H1 (cell line): ENCODE data around the gene RUNX1. TPM values are rescaled to one million over a fixed set of nuclear protein-coding genes. Genes with fewer than 3 reads are reported as not detected.

Experiments used
- CTCF ChIA-PET: fragments of 300-600 bp; sonication (Branson Sonifier 250); formaldehyde crosslinking; loops from one replicate; lab custom pipeline; 2021; ENCODE audit not compliant: partially characterized antibody; lab: Charles Lee
- POLR2A ChIA-PET: fragments of 300-600 bp; sonication (Branson Sonifier 250); formaldehyde crosslinking; loops from one replicate; lab custom pipeline; 2021; ENCODE audit warnings: inconsistent platforms; ENCODE audit not compliant: partially characterized antibody; lab: Charles Lee
- DNase-seq, 2 experiments: peaks; one replicate each; pipeline versions ENCODE4 v3.0.0 to v3.0.0-alpha.2; 2010 to 2022; ENCODE audit warnings: low spot score in 2 of 2, low read depth in 1 of 2, mixed read lengths in 1 of 2
- FAIRE-seq: peaks from 2 replicates; lab custom pipeline; 2011; peaks lifted over from hg19 to GRCh38; lab: Jason Lieb, UNC
- H2AFZ ChIP-seq: 2 replicates; pipeline ENCODE4 v1.8.1; 2012; ENCODE audit warnings: low read length, inconsistent platforms
- H2AK5ac ChIP-seq: 2 replicates; pipeline ENCODE4 v1.6.1; 2013; ENCODE audit warnings: low read depth, low read length
- H2BK120ac ChIP-seq: replicated peaks from 2 replicates; pipeline ENCODE3; 2013; ENCODE audit warnings: low read depth, low read length, inconsistent platforms
- H2BK12ac ChIP-seq: 2 replicates; pipeline ENCODE4 v1.6.1; 2013; ENCODE audit warnings: low read depth, low read length
- H2BK15ac ChIP-seq: 2 replicates; pipeline ENCODE4 v1.6.1; 2013; ENCODE audit warnings: low read length
- H2BK20ac ChIP-seq: 2 replicates; pipeline ENCODE4 v1.6.1; 2013; ENCODE audit warnings: low read length
- H2BK5ac ChIP-seq: 2 replicates; pipeline ENCODE4 v1.6.1; 2013; ENCODE audit warnings: low read depth, low read length
- H3K14ac ChIP-seq: 2 replicates; pipeline ENCODE4 v1.6.1; 2013; ENCODE audit warnings: inconsistent platforms; ENCODE audit not compliant: insufficient read length
- H3K18ac ChIP-seq: 2 replicates; pipeline ENCODE4 v1.6.1; 2013; ENCODE audit warnings: low read length; ENCODE audit errors: extremely low read depth
- H3K23ac ChIP-seq: 2 replicates; pipeline ENCODE4 v1.6.1; 2013; ENCODE audit warnings: inconsistent platforms; ENCODE audit not compliant: insufficient read length
- H3K23me2 ChIP-seq: 2 replicates; pipeline ENCODE4 v1.6.1; 2013; ENCODE audit warnings: low read depth, low read length
- H3K27ac ChIP-seq: 2 replicates; pipeline ENCODE4 v1.6.1; 2011; ENCODE audit warnings: low read depth, low read length, inconsistent platforms
- H3K27me3 ChIP-seq, 4 experiments: replicated peaks in 1 of 4; 1 replicate in 1 of 4; 2 replicates in 3 of 4; pipeline versions ENCODE4 v1.6.1 to v1.8.1; 2011 to 2013; ENCODE audit warnings: low read length in 3 of 4, mild to moderate bottlenecking in 3 of 4, inconsistent platforms in 2 of 4, mixed read lengths in 2 of 4, moderate library complexity in 1 of 4; ENCODE audit not compliant: control insufficient read depth in 3 of 4, insufficient read depth in 3 of 4; ENCODE audit errors: extremely low read depth in 1 of 4
- H3K36me3 ChIP-seq, 4 experiments: 2 replicates each; pipeline versions ENCODE4 v1.6.1 to v1.8.1; 2011 to 2013; ENCODE audit warnings: mild to moderate bottlenecking in 4 of 4, low read length in 3 of 4, moderate library complexity in 2 of 4, control low read depth in 1 of 4, inconsistent platforms in 1 of 4; ENCODE audit not compliant: insufficient read depth in 4 of 4, control insufficient read depth in 2 of 4
- H3K4ac ChIP-seq: replicated peaks from 2 replicates; pipeline ENCODE3; 2013; ENCODE audit warnings: low read length, low read depth, mixed read lengths, inconsistent platforms; ENCODE audit not compliant: insufficient read length
- H3K4me1 ChIP-seq, 4 experiments: replicated peaks in 1 of 4; 1 replicate in 1 of 4; 2 replicates in 3 of 4; pipeline versions ENCODE4 v1.6.1 to v1.8.1; 2011 to 2013; ENCODE audit warnings: low read length in 3 of 4, inconsistent platforms in 2 of 4, mixed read lengths in 1 of 4; ENCODE audit not compliant: insufficient read depth in 4 of 4, control insufficient read depth in 3 of 4
- H3K4me2 ChIP-seq, 2 experiments: 2 replicates each; pipeline versions ENCODE4 v1.6.1 to v1.8.1; 2011 to 2013; ENCODE audit warnings: low read depth in 2 of 2, low read length in 2 of 2, control low read depth in 1 of 2, inconsistent platforms in 1 of 2, mild to moderate bottlenecking in 1 of 2; ENCODE audit not compliant: insufficient read depth in 1 of 2
- H3K4me3 ChIP-seq, 4 experiments: fragments of 200-600, 300-600 bp in 1 of 4; sonication (generic), shearing (Covaris generic), sonication (Bioruptor Twin) in 1 of 4; 2 replicates each; pipeline versions ENCODE4 v1.5.1 to v1.8.1; 2011 to 2016; ENCODE audit warnings: low read length in 4 of 4, low read depth in 3 of 4, control low read depth in 2 of 4, inconsistent platforms in 2 of 4, mild to moderate bottlenecking in 2 of 4, mixed read lengths in 1 of 4, moderate library complexity in 1 of 4; ENCODE audit not compliant: insufficient read depth in 2 of 4; ENCODE audit errors: extremely low read depth in 1 of 4
- H3K56ac ChIP-seq: replicated peaks from 2 replicates; pipeline ENCODE3; 2013; ENCODE audit warnings: low read depth, mild to moderate bottlenecking, mixed read lengths, low read length, inconsistent platforms; ENCODE audit not compliant: insufficient read length
- H3K79me1 ChIP-seq: 2 replicates; pipeline ENCODE4 v1.6.1; 2013; ENCODE audit warnings: low read depth, low read length, control low read depth
- H3K79me2 ChIP-seq, 2 experiments: 2 replicates each; pipeline versions ENCODE4 v1.6.1 to v1.8.1; 2012 to 2013; ENCODE audit warnings: low read length in 2 of 2, mild to moderate bottlenecking in 2 of 2, inconsistent platforms in 1 of 2; ENCODE audit not compliant: insufficient read depth in 2 of 2, control insufficient read depth in 1 of 2
- H3K9ac ChIP-seq, 4 experiments: replicated peaks in 1 of 4; 1 replicate in 1 of 4; 2 replicates in 3 of 4; pipeline versions ENCODE4 v1.6.1 to v1.8.1; 2011 to 2013; ENCODE audit warnings: low read depth in 3 of 4, low read length in 3 of 4, control low read depth in 2 of 4, mild to moderate bottlenecking in 2 of 4, moderate library complexity in 2 of 4, inconsistent platforms in 1 of 4; ENCODE audit errors: extremely low read depth in 1 of 4
- H3K9me3 ChIP-seq, 2 experiments: 2 replicates each; pipeline versions ENCODE4 v1.6.1 to v1.8.1; 2012 to 2013; ENCODE audit warnings: mild to moderate bottlenecking in 2 of 2, moderate library complexity in 2 of 2, control low read depth in 1 of 2, inconsistent platforms in 1 of 2, low read depth in 1 of 2, low read length in 1 of 2, mixed read lengths in 1 of 2; ENCODE audit not compliant: insufficient read depth in 2 of 2
- H4K20me1 ChIP-seq, 2 experiments: replicated peaks in 1 of 2; 2 replicates each; pipeline versions ENCODE3 to v1.8.1; 2011 to 2013; ENCODE audit warnings: inconsistent platforms in 2 of 2, low read length in 2 of 2, mild to moderate bottlenecking in 1 of 2; ENCODE audit not compliant: insufficient read depth in 2 of 2, control insufficient read depth in 1 of 2
- H4K5ac ChIP-seq: 2 replicates; pipeline ENCODE4 v1.6.1; 2013; ENCODE audit warnings: low read length, low read depth, mixed read lengths, inconsistent platforms; ENCODE audit not compliant: insufficient read length
- H4K8ac ChIP-seq: 2 replicates; pipeline ENCODE4 v1.8.0; 2013; ENCODE audit warnings: mild to moderate bottlenecking, moderate library complexity, low read length, inconsistent platforms; ENCODE audit not compliant: insufficient read depth; ENCODE audit errors: extremely low read depth
- H4K91ac ChIP-seq: replicated peaks from 2 replicates; pipeline ENCODE3; 2013; ENCODE audit warnings: low read length, mixed read lengths, inconsistent platforms; ENCODE audit not compliant: insufficient read length
- CBX8 ChIP-seq: fragments of 300-800, 300-1000 bp; sonication (generic); IDR thresholded peaks from 2 replicates; pipeline ENCODE4 v1.7.1; 2016; ENCODE audit warnings: low read depth, low read length, borderline replicate concordance
- EZH2 ChIP-seq: fragments of 200-600 bp; sonication (generic); IDR thresholded peaks from 2 replicates; pipeline ENCODE4 v1.7.1; 2012; ENCODE audit warnings: low read depth, mild to moderate bottlenecking, moderate library complexity, low read length, inconsistent platforms; ENCODE audit not compliant: severe bottlenecking
- GABPA ChIP-seq: IDR thresholded peaks from 2 replicates; pipeline ENCODE4 v1.6.1; 2011; ENCODE audit warnings: mild to moderate bottlenecking, low read length, moderate library complexity, borderline replicate concordance; ENCODE audit not compliant: insufficient read depth
- HDAC6 ChIP-seq: IDR thresholded peaks from one replicate; pipeline ENCODE4 v1.7.1; 2012; ENCODE audit warnings: low read depth, mild to moderate bottlenecking, inconsistent platforms, low read length, moderate library complexity
- JUND ChIP-seq: IDR thresholded peaks from 2 replicates; pipeline ENCODE4 v1.6.1; 2011; ENCODE audit warnings: mild to moderate bottlenecking, improper control_type of control experiment, low read length
- RAD21 ChIP-seq, 2 experiments: IDR thresholded peaks in 1 of 2; conservative IDR thresholded peaks in 1 of 2; 2 replicates each; pipeline ENCODE4 v1.6.1; 2011; ENCODE audit warnings: low read depth in 2 of 2, low read length in 2 of 2, improper control_type of control experiment in 1 of 2, inconsistent platforms in 1 of 2, mild to moderate bottlenecking in 1 of 2, moderate library complexity in 1 of 2
- SP1 ChIP-seq: IDR thresholded peaks from 2 replicates; pipeline ENCODE4 v1.6.1; 2011; ENCODE audit warnings: low read depth, low read length
- TAF7 ChIP-seq: optimal IDR thresholded peaks from 2 replicates; pipeline ENCODE3; 2011; ENCODE audit warnings: low read depth, mild to moderate bottlenecking, inconsistent platforms, low read length, moderate library complexity, borderline replicate concordance
- TBP ChIP-seq: IDR thresholded peaks from 2 replicates; pipeline ENCODE4 v1.6.1; 2011; ENCODE audit warnings: low read depth, low read length, improper control_type of control experiment
- WGBS, 2 experiments: shearing (Covaris generic) in 1 of 2; methylation state at CpG; one replicate each; pipeline versions ENCODE4 v1.1.6 to v1.1.7; 2013 to 2015; ENCODE audit warnings: low lambda C conversion rate in 2 of 2, mixed read lengths in 2 of 2, inconsistent platforms in 1 of 2, low coverage in 1 of 2, missing lambda C conversion rate in 1 of 2; ENCODE audit not compliant: insufficient replicate concordance in 2 of 2, insufficient coverage in 1 of 2, insufficient read length in 1 of 2; ENCODE audit errors: extremely low coverage in 1 of 2, missing lambda C conversion rate in 1 of 2; 5-methylcytosine and 5-hydroxymethylcytosine counted together
- polyA plus RNA-seq, 7 experiments: library from polyadenylated mRNA; depleted of rRNA in 3 of 7; stranded (reverse) in 5 of 7; unstranded in 2 of 7; fragments of >200 nt in 5 of 7; fragments of 200-250 nt in 2 of 7; gene quantifications; 1 replicate in 5 of 7; 2 replicates in 1 of 7; 4 replicates in 1 of 7; pipeline versions ENCODE4 v1.2.1 to v1.2.3, GENCODE V29; 2011 to 2013; ENCODE audit warnings: missing spikeins in 2 of 7, mixed read lengths in 2 of 7
- total RNA-seq: library from RNA; stranded (reverse); fragmentation: NEBNext Ultra II Directional; extraction: Animal tissue kit (Norgen Biotek cat#: 25700); gene quantifications from 2 replicates; pipeline ENCODE4 v1.2.1, GENCODE V29; 2021
- TF ChIP-seq, protein P1 (sequence below): IDR thresholded peaks from 2 replicates; pipeline ENCODE4 v1.6.1; 2011; ENCODE audit warnings: low read length, improper control_type of control experiment
- TF ChIP-seq, protein P2 (sequence below): IDR thresholded peaks from 2 replicates; pipeline ENCODE4 v1.6.1; 2012; ENCODE audit warnings: inconsistent platforms
- TF ChIP-seq, protein P3 (sequence below): IDR thresholded peaks from 2 replicates; pipeline ENCODE4 v1.6.1; 2012; ENCODE audit warnings: inconsistent platforms

Gene RUNX1
- total and polyA plus RNA-seq, 2 of the 8 experiments (the other 6 are each of a cell fraction or from before 2014, with no cell fraction given) = 0.20 to 0.60 TPM

DNA sequence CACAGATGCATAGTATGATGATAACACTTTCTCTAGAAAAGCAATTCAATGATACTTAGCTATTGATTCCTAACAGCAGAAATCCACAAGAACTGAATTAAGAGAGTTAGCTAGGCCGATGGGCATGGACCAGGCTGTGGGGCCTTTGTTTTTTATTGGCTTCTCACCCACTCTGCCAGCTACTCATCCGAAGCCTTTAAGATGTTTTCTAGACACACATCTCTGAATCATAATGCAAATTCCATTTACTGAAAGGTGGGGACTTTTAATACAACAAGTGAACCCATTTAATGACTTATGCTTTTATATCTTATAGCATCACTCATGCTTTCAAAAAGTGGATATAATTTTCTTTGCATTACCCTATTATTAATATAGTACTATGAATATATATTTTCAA is 170.2 kb downstream of the RUNX1 start:
- Histone ChIP-seq H3K36me3 (no peaks in the 10 kb centered on the region), H2BK5ac (no peak overlapping the region), H4K20me1 (peaks cover 0 to 2% of the 10 kb centered on the region in 2 experiments), H3K4me3 (no peak overlapping the region), H3K14ac (no peak overlapping the region), H2BK20ac (no peak overlapping the region), H3K4me1 (no peaks in the 10 kb centered on the region), H4K5ac (no peak overlapping the region), H2BK120ac (no peak overlapping the region), H3K9ac (no peak overlapping the region), H4K91ac (no peak overlapping the region), H3K23ac (no peak overlapping the region), H4K8ac (no peak overlapping the region), H2BK15ac (no peak overlapping the region), H3K27me3 (peaks cover 6 to 17% (median 12%) of the 10 kb centered on the region in 4 experiments), H3K27ac (no peak overlapping the region), H3K9me3 (no peaks in the 10 kb centered on the region), H2AFZ (no peak overlapping the region), H3K79me2 (no peaks in the 10 kb centered on the region), H3K79me1 (no peaks in the 10 kb centered on the region), H3K56ac (no peak overlapping the region), H3K18ac (no peak overlapping the region), H2AK5ac (no peak overlapping the region), H3K4me2 (no peak overlapping the region), H3K23me2 (peaks cover under 1% of the 10 kb centered on the region; the same call in 1 of the 2 replicates), H3K4ac (no peak overlapping the region), H2BK12ac (no peak overlapping the region)
- FAIRE-seq = no peak
- no peak for DNase-seq
- WGBS, 2 experiments = 93% methylated on average over 2 of the region's 2 CpGs; no CpG with 5 or more reads in 1 of the 2 experiments
- POLR2A ChIA-PET = no interaction called here
- CTCF ChIA-PET = interaction anchor here (1.1 to 1.4 kb wide), 3 partner anchors 24 to 680 kb away, joined by 3 to 4 read pairs (median 3); no protein-coding TSS in a partner anchor
- TF ChIP-seq TAF7 = no peak
- TF ChIP-seq TBP = no peak
- no peak for TF ChIP-seq SP1
- no peak for TF ChIP-seq CBX8
- no peak for TF ChIP-seq RAD21 (IDR thresholded peaks at IDR 0.05 in 1 of 2, conservative IDR thresholded peaks at IDR 0.05 in 1 of 2; ENCODE audit: low read depth in 2 of 2, low read length in 2 of 2)
- TF ChIP-seq, protein P1, sequence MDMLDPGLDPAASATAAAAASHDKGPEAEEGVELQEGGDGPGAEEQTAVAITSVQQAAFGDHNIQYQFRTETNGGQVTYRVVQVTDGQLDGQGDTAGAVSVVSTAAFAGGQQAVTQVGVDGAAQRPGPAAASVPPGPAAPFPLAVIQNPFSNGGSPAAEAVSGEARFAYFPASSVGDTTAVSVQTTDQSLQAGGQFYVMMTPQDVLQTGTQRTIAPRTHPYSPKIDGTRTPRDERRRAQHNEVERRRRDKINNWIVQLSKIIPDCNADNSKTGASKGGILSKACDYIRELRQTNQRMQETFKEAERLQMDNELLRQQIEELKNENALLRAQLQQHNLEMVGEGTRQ = no peak
- TF ChIP-seq HDAC6 = no peak
- no peak for TF ChIP-seq EZH2
- TF ChIP-seq, protein P2, sequence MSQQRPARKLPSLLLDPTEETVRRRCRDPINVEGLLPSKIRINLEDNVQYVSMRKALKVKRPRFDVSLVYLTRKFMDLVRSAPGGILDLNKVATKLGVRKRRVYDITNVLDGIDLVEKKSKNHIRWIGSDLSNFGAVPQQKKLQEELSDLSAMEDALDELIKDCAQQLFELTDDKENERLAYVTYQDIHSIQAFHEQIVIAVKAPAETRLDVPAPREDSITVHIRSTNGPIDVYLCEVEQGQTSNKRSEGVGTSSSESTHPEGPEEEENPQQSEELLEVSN = no peak
- TF ChIP-seq JUND = no peak
- TF ChIP-seq GABPA = no peak
- TF ChIP-seq, protein P3, sequence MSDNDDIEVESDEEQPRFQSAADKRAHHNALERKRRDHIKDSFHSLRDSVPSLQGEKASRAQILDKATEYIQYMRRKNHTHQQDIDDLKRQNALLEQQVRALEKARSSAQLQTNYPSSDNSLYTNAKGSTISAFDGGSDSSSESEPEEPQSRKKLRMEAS = no peak
